ENCODE measurements around the gene MPIG6B. TPM values are rescaled to one million over a fixed set of nuclear protein-coding genes. Genes with fewer than 3 reads are reported as not detected.
"Not testable (repeated sequence)": the region's sequence is repeated elsewhere in the genome, so short reads cannot be mapped to it uniquely, and the experiment has no call there.

MPIG6B gene
- polyA plus RNA-seq, 3 donors = 1.5 to 1.9 (median 1.7) TPM

DNA sequence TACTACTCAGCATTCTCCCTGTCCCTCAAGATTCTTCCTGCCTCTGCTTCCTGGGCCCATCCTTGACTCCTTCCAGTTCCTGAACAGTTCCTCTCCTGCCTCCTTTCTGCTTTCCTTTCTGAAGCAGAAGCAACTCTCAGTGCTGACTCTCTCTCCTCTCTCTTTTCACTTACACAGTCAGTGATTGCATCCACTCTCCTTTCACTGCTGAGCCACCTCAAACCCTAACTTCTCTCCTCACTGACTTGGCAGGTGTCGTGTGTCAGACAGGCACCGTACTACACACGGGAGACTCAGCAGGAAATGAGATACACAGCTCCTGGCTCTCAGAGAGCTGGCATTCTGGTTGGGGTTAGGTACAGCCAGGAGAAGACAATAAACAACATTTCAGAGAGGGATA lies 25.6 kb upstream of the MPIG6B start:
- DNase-seq = no peak

DNA sequence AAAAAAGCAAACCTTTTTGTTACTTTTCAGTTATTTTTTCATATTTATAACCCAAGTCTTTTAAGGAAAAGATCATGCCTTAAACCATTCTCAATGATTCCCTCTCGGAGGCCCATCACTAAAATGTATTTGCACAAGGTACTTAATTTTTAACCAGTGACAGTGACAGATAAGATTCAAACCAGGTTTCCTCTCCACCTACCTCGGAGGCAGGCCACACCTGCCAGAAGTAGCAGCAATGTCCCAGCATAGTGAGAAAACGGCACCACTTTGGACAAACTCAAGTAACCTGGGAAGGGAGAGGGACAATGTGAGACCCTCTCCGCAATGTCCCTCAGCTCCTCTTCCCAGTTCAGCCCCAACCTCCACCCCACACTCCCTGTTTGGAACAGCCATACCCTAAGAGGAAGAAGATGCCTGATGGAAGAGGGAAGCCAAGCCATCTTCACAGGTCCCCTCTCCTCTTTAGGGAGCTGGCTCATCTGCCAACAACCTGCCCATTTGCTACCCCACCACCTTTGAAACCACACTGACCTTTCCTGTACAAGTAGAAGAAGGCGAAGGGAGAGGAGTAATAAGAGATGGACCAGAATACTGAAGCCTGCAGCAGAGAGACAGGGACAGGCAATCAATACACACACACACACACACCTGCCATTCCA lies 22.3 kb upstream of the MPIG6B start:
- DNase-seq = no peak

- DNase-seq = no peak
Observed at GRCh38 chr6:31701666-31702404, 21.3 kb upstream of the MPIG6B start.

- no peak for DNase-seq
Observed at GRCh38 chr6:31702405-31702818, 20.8 kb upstream of the MPIG6B start.

DNA sequence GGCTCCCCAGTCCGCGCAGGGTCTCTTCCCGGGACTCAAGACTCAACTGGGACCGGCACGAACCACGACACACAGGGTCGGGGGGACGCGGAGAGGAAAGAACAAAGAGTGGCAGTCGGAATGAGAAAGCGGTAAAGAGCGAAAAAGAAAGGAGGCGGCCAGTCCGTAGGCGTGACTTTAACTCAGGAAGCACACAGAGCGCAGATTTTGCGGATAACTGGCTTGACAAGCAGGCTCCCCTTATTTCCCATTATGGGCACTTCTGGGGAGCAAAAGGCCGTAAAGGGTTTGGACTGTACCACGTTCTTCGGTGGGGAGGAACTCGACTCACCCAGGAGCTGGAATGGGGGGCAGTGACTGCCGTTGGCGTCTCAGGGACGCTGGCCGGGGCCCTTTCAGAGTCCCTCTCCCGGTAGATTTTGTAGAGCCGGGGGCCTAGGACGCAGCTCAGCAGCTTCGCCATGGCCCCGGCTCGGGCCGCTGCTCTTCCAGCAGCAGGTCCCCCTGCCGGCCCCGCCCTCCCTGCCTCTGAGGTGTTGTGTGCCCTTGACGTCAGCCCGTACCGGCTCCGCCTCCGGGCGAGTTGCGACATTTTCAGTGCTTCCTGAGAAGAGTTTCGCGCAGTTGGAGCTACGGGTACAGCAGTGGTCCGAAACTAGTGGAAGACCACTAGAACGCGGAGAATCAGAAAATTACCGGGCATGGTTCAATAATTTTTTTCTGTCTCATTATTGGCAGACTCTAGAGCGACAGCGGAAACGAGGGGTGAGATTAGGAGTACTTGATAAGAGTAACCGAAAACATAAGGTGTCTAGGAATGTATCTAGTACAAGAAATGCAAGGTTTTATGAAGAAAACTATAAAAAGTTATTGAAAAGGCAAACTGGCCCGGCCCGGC lies 20.1 kb upstream of the MPIG6B start, which contains the start of gene ABHD16A:
ABHD16A (minus strand) TSS at position 506 of the 898 bp plus-strand sequence; CDS start at position 463, 43 bp downstream.
- peak; percentile 99 for DNase-seq

GRCh38 chr6:31705931-31706330 lies 17.2 kb upstream of the MPIG6B start:
- no peak for DNase-seq

GRCh38 chr6:31706599-31706998 lies 16.6 kb upstream of the MPIG6B start, which contains the start of gene LY6G6F:
Gene LY6G6F (plus strand): TSS chr6:31706866. CDS start chr6:31706907, 41 bp downstream.
- DNase-seq = no peak

GRCh38 chr6:31707701-31708100 lies 15.5 kb upstream of the MPIG6B start:
- DNase-seq = no peak

- DNase-seq = no peak
Observed at GRCh38 chr6:31708224-31708623, 14.9 kb upstream of the MPIG6B start.

DNA sequence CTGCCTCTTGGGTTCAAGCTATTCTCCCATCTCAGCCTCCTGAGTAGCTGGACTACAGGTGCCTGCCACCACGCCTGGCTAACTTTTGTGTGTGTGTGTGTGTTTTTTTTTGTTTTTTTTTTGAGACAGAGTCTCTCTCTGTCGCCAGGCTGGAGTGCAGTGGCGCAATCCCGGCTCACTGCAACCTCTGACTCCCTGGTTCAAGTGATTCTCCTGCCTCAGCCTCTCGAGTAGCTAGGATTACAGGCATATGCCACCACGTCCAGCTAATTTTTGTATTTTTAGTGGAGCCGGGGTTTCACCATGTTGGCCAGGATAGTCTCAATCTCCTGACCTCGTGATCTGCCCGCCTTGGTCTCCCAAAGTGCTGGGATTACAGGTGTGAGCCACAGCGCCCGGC lies 14.0 kb upstream of the MPIG6B start:
- DNase-seq = not testable (repeated sequence)

- no peak for DNase-seq
Observed at GRCh38 chr6:31710523-31711219, 12.5 kb upstream of the MPIG6B start.

DNA sequence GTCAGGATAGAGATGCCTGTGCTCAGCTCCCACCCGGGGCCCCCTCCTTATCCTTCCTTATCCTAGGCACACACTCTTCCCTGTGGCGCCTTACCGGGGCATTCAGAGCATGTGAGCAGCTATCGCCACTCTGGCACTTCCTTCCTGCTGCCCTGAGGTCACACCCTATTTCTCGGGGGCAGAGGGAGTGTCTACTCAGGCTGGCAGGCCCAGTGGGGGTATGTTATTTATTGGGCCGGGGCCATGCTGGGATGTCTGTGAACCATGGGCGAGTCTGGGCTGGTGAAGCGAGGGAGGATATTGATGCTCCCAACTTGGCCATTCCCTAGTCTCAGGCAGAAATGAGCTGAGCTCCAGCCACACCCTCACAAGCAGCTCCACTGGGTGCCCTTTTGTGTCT lies 11.9 kb upstream of the MPIG6B start:
- DNase-seq = no peak

- no peak for DNase-seq
Observed at GRCh38 chr6:31712296-31712695, 10.9 kb upstream of the MPIG6B start.

DNA sequence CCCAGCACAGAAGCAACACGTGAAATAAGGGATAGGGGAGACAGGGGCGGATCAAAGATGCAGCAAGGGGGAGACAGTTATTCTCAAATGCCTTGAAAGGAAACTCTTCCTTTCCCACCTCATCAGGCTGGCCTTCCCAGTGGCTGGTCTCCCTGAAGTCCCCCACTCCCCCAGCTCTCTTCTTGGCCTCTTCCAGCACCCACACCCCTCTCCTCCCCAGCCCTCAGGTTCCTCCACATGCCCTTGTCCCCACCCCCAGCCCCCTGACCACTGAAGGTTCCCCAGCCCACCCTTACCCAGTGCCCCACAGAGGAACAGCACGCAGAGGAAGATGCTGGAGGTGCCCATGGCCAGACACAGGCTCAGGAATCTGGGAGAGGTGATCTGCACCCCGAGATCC lies 9.7 kb upstream of the MPIG6B start:
- no peak for DNase-seq

DNA sequence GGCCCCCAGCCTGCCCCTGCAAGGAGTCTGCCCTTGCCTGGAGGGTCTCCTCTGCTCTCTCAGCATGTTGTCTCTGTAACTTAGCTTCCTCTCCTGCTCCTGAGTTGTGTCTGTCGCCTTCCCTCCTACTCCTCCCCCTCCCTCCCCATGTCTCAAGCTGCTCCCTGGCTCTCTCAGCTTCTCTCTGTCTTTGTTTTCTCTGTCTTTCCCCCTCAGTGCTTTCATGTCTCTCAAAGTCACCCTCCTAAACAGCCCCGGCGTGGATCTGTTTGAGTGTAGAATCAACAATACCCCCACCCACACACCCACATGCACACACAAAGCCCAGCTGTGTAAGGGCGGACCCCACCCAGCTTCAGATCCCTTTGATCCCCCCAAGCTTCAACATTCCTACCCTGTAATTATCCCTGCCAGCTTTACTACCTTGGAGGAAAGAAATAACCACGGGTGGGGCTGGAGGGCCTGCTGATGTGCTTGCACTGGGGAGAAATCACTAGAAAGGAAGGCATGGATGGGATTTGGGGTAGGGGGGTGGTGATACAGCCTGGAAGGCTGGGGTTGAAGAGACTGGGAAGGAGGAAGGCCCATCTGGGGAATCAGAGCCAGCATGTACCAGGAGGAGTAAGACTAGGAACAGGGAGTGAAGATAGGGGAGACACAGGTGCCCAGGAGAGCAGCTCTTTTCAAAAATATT lies 9.0 kb upstream of the MPIG6B start:
- peak; percentile 56 for DNase-seq

- DNase-seq = no peak
Observed at GRCh38 chr6:31715022-31715958, 7.9 kb upstream of the MPIG6B start, which contains the start of gene LY6G6D. Gene LY6G6D (plus strand): TSS chr6:31715348. CDS start chr6:31715356, 8 bp downstream.

- DNase-seq = no peak
Observed at GRCh38 chr6:31717499-31718222, 5.5 kb upstream of the MPIG6B start.

- no peak for DNase-seq
Observed at GRCh38 chr6:31718265-31718664, 4.9 kb upstream of the MPIG6B start.

DNA sequence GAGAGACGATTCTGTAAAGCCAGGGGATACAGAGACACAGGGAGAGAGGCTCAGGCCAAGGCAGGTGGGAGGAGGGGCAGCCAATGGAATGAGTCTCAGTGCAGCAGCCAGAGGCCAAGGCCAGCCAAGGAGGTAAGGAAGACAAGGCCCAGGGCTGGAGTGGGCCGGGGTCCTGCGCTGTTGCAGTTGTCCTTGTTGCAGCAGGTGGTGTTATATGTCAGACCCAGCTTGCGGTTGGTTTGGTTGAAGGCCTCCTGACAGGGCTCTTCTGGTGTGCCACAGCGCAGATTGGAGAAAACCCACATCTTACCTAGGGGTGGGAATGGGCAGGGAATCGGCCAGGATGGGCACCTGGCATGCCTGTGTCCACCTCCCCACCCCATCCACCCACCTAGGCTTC lies 4.2 kb upstream of the MPIG6B start:
- no peak for DNase-seq

All from renal pelvis (tissue), 4 donors.